Measurements from ENCODE around the gene LYPD6B. TPM values are rescaled to one million over a fixed set of nuclear protein-coding genes. Genes with fewer than 3 reads are reported as not detected.

Gene LYPD6B
- total RNA-seq, 1 donor from 2014 or later = 10.1 TPM

GRCh38 chr2:149033716-149034115, 4.8 kb upstream of the LYPD6B start:
- no peak overlapping the region for H3K4me3 ChIP-seq
- H3K4me1 ChIP-seq = peaks cover 6% of the 10 kb centered on the region
- no peaks in the 10 kb centered on the region for H3K27me3 ChIP-seq
- no peaks in the 10 kb centered on the region for H3K36me3 ChIP-seq
- TF ChIP-seq POLR2A (IDR thresholded peaks at IDR 0.05) = no peak
- no peak for TF ChIP-seq POLR2AphosphoS5 (IDR thresholded peaks at IDR 0.05; ENCODE audit: insufficient read depth in 1 of 2, low read depth in 1 of 2)
- no peak for TF ChIP-seq CTCF (IDR thresholded peaks at IDR 0.05)
- intact Hi-C loops (cut with DNase I) = no loop called here
- H3K9me3 ChIP-seq = no peaks in the 10 kb centered on the region
- no peak for DNase-seq (ENCODE audit: extremely low spot score in 2 of 2)
- no peak overlapping the region for H3K27ac ChIP-seq

- H3K36me3 ChIP-seq = no peaks in the 10 kb centered on the region
- no peaks in the 10 kb centered on the region for H3K27me3 ChIP-seq
- no peak for TF ChIP-seq CTCF (IDR thresholded peaks at IDR 0.05)
- no peaks in the 10 kb centered on the region for H3K9me3 ChIP-seq
- no peak for DNase-seq (ENCODE audit: extremely low spot score in 2 of 2)
- intact Hi-C loops (cut with DNase I) = no loop called here
- H3K4me1 ChIP-seq = peaks cover 11% of the 10 kb centered on the region
- H3K4me3 ChIP-seq = no peak overlapping the region
- no peak overlapping the region for H3K27ac ChIP-seq
Measured at GRCh38 chr2:149034406-149034805, 4.1 kb upstream of the LYPD6B start.

- TF ChIP-seq POLR2A (IDR thresholded peaks at IDR 0.05) (no peak), POLR2AphosphoS5 (IDR thresholded peaks at IDR 0.05; ENCODE audit: insufficient read depth in 1 of 2, low read depth in 1 of 2) (no peak), CTCF (IDR thresholded peaks at IDR 0.05) (no peak)
- no peak for DNase-seq (ENCODE audit: extremely low spot score in 2 of 2)
- H3K27me3 ChIP-seq = no peaks in the 10 kb centered on the region
- intact Hi-C loops (cut with DNase I) = no loop called here
- H3K9me3 ChIP-seq = no peaks in the 10 kb centered on the region
- H3K27ac ChIP-seq = no peak overlapping the region
- H3K4me1 ChIP-seq = peaks cover 11% of the 10 kb centered on the region
- H3K36me3 ChIP-seq = no peaks in the 10 kb centered on the region
- no peak overlapping the region for H3K4me3 ChIP-seq
Measured at GRCh38 chr2:149036507-149037293, 1.8 kb upstream of the LYPD6B start.

- intact Hi-C loops (cut with DNase I) = no loop called here
- no peaks in the 10 kb centered on the region for H3K27me3 ChIP-seq
- no peak for DNase-seq (ENCODE audit: extremely low spot score in 2 of 2)
Measured at GRCh38 chr2:149037851-149038250, 648 bp upstream of the LYPD6B start.

More at GRCh38 chr2:149037851-149038250, 648 bp upstream of the LYPD6B start:
- TF ChIP-seq CTCF (IDR thresholded peaks at IDR 0.05) = no peak
- TF ChIP-seq POLR2A (IDR thresholded peaks at IDR 0.05) = no peak
- TF ChIP-seq POLR2AphosphoS5 (IDR thresholded peaks at IDR 0.05; ENCODE audit: insufficient read depth in 1 of 2, low read depth in 1 of 2) = no peak
- peaks cover 11% of the 10 kb centered on the region for H3K4me1 ChIP-seq
- H3K27ac ChIP-seq = no peak overlapping the region
- no peaks in the 10 kb centered on the region for H3K36me3 ChIP-seq
- H3K4me3 ChIP-seq = no peak overlapping the region
- no peaks in the 10 kb centered on the region for H3K9me3 ChIP-seq

Measured in vagina (tissue), 2 donors.